Dedifferentiated amniotic fluid mesenchymal stem cell (primary cell): Measurements from ENCODE around the gene CADPS2.
A peak's percentile ranks its signal among the peaks of the same experiment; 100 is the strongest.
"Not testable (repeated sequence)": the region's sequence is repeated elsewhere in the genome, so short reads cannot be mapped to it uniquely, and the experiment has no call there.

ENCODE experiments used
- DNase-seq: peaks from one replicate; pipeline ENCODE4 v3.0.0-alpha.2; 2016; ENCODE audit errors: extremely low spot score

Gene CADPS2

GRCh38 chr7:122849957-122850328, 36.3 kb downstream of the CADPS2 start:
- no peak for DNase-seq

GRCh38 chr7:122849322-122849956, 36.8 kb downstream of the CADPS2 start:
- DNase-seq = no peak

- no peak for DNase-seq
Observed at GRCh38 chr7:122847871-122848473, 38.3 kb downstream of the CADPS2 start.

- DNase-seq = no peak
Observed at GRCh38 chr7:122846591-122846990, 39.7 kb downstream of the CADPS2 start.

- DNase-seq = no peak
Observed at GRCh38 chr7:122845286-122845685, 41.0 kb downstream of the CADPS2 start.

- peak; percentile 25 for DNase-seq
Observed at GRCh38 chr7:122844191-122844988, 41.9 kb downstream of the CADPS2 start.

- DNase-seq = no peak
Observed at GRCh38 chr7:122842971-122843370, 43.3 kb downstream of the CADPS2 start.

- not testable (repeated sequence) for DNase-seq
Observed at GRCh38 chr7:122836286-122836685, 50.0 kb downstream of the CADPS2 start.

GRCh38 chr7:122834571-122834942, 51.7 kb downstream of the CADPS2 start:
- DNase-seq = not testable (repeated sequence)

GRCh38 chr7:122833888-122834570, 52.2 kb downstream of the CADPS2 start:
- DNase-seq = no peak

GRCh38 chr7:122831436-122831835, 54.8 kb downstream of the CADPS2 start:
- DNase-seq = no peak

GRCh38 chr7:122829962-122830361, 56.3 kb downstream of the CADPS2 start:
- DNase-seq = no peak

GRCh38 chr7:122827763-122828162, 58.5 kb downstream of the CADPS2 start:
- DNase-seq = no peak

- no peak for DNase-seq
Observed at GRCh38 chr7:122813845-122814244, 72.4 kb downstream of the CADPS2 start.

GRCh38 chr7:122803851-122804250, 82.4 kb downstream of the CADPS2 start:
- DNase-seq = no peak

- DNase-seq = peak; percentile 42
Observed at GRCh38 chr7:122803323-122803722, 82.9 kb downstream of the CADPS2 start.

GRCh38 chr7:122802301-122802751, 83.9 kb downstream of the CADPS2 start:
- no peak for DNase-seq

- DNase-seq = no peak
Observed at GRCh38 chr7:122791959-122792545, 94.2 kb downstream of the CADPS2 start.

- DNase-seq = no peak
Observed at GRCh38 chr7:122790591-122790990, 95.7 kb downstream of the CADPS2 start.

GRCh38 chr7:122790132-122790531, 96.1 kb downstream of the CADPS2 start:
- no peak for DNase-seq

GRCh38 chr7:122789156-122789555, 97.1 kb downstream of the CADPS2 start:
- DNase-seq = no peak
